H9 (cell line): ENCODE measurements around the gene RPS27. TPM values are rescaled to one million over a fixed set of nuclear protein-coding genes. Genes with fewer than 3 reads are reported as not detected.

Experiments
- DNase-seq: peaks from one replicate; pipeline ENCODE4 v3.0.0-alpha.2; 2017
- H2AFZ ChIP-seq: one replicate; pipeline ENCODE4 v1.6.1; 2013; ENCODE audit warnings: mild to moderate bottlenecking, low read length, control low read depth, moderate library complexity
- H2AK5ac ChIP-seq: 2 replicates; pipeline ENCODE4 v1.6.1; 2013; ENCODE audit warnings: low read length, control low read depth, mixed read lengths; ENCODE audit not compliant: insufficient read length
- H2BK120ac ChIP-seq: one replicate; pipeline ENCODE4 v1.6.1; 2013; ENCODE audit warnings: low read depth, mild to moderate bottlenecking, low read length, control low read depth, inconsistent platforms; ENCODE audit not compliant: poor library complexity, severe bottlenecking
- H2BK12ac ChIP-seq: 2 replicates; pipeline ENCODE4 v1.6.1; 2013; ENCODE audit warnings: low read length, control low read depth, mixed read lengths, low read depth; ENCODE audit not compliant: insufficient read length
- H2BK15ac ChIP-seq: 2 replicates; pipeline ENCODE4 v1.6.1; 2013; ENCODE audit warnings: low read depth, low read length, control low read depth
- H2BK20ac ChIP-seq: one replicate; pipeline ENCODE4 v1.6.1; 2013; ENCODE audit warnings: low read depth, mild to moderate bottlenecking, low read length, control low read depth, inconsistent platforms; ENCODE audit not compliant: poor library complexity, severe bottlenecking
- H2BK5ac ChIP-seq: 2 replicates; pipeline ENCODE4 v1.6.1; 2013; ENCODE audit warnings: low read length, control low read depth, mixed read lengths; ENCODE audit not compliant: insufficient read length
- H3K14ac ChIP-seq: 2 replicates; pipeline ENCODE4 v1.6.1; 2013; ENCODE audit warnings: low read length, control low read depth; ENCODE audit not compliant: insufficient read depth
- H3K18ac ChIP-seq: 2 replicates; pipeline ENCODE4 v1.6.1; 2013; ENCODE audit warnings: low read depth, mild to moderate bottlenecking, mixed read lengths, low read length, control low read depth; ENCODE audit not compliant: insufficient read length
- H3K23ac ChIP-seq: 2 replicates; pipeline ENCODE4 v1.6.1; 2013; ENCODE audit warnings: low read length, control low read depth, mixed read lengths, low read depth; ENCODE audit not compliant: insufficient read length
- H3K23me2 ChIP-seq: 2 replicates; pipeline ENCODE4 v1.6.1; 2013; ENCODE audit warnings: low read depth, mild to moderate bottlenecking, mixed read lengths, low read length, control low read depth; ENCODE audit not compliant: insufficient read length, poor library complexity, severe bottlenecking
- H3K27ac ChIP-seq: 2 replicates; pipeline ENCODE4 v1.5.1; 2013; ENCODE audit warnings: low read length, control low read depth, mixed read lengths, low read depth; ENCODE audit not compliant: insufficient read length
- H3K27me3 ChIP-seq: 2 replicates; pipeline ENCODE4 v1.6.1; 2013; ENCODE audit warnings: low read length, control low read depth, inconsistent platforms; ENCODE audit not compliant: insufficient read depth
- H3K4ac ChIP-seq: 2 replicates; pipeline ENCODE4 v1.6.1; 2013; ENCODE audit warnings: low read depth, mild to moderate bottlenecking, control low read depth, inconsistent platforms, low read length, moderate library complexity
- H3K4me1 ChIP-seq: 2 replicates; pipeline ENCODE4 v1.6.1; 2013; ENCODE audit warnings: low read length, control low read depth, inconsistent platforms; ENCODE audit not compliant: insufficient read depth
- H3K4me2 ChIP-seq: 2 replicates; pipeline ENCODE4 v1.6.1; 2013; ENCODE audit warnings: low read length, control low read depth, mixed read lengths; ENCODE audit not compliant: insufficient read length, insufficient read depth
- H3K56ac ChIP-seq: 2 replicates; pipeline ENCODE4 v1.6.1; 2013; ENCODE audit warnings: low read depth, mild to moderate bottlenecking, mixed read lengths, low read length, control low read depth; ENCODE audit not compliant: insufficient read length
- H3K79me1 ChIP-seq: 2 replicates; pipeline ENCODE4 v1.6.1; 2013; ENCODE audit warnings: low read depth, mild to moderate bottlenecking, moderate library complexity, low read length, control low read depth, inconsistent platforms; ENCODE audit not compliant: insufficient read depth, poor library complexity, severe bottlenecking
- H3K79me2 ChIP-seq: 2 replicates; pipeline ENCODE4 v1.6.1; 2013; ENCODE audit warnings: low read length, control low read depth, inconsistent platforms; ENCODE audit not compliant: insufficient read depth
- H3K9ac ChIP-seq: 2 replicates; pipeline ENCODE4 v1.6.1; 2013; ENCODE audit warnings: low read length, control low read depth, mixed read lengths; ENCODE audit not compliant: insufficient read length; ENCODE audit errors: extremely low read depth
- H3K9me3 ChIP-seq: one replicate; pipeline ENCODE4 v1.6.1; 2013; ENCODE audit warnings: low read depth, low read length, inconsistent platforms; ENCODE audit not compliant: control insufficient read depth
- H3T11ph ChIP-seq: one replicate; pipeline ENCODE4 v1.6.1; 2013; ENCODE audit warnings: mild to moderate bottlenecking, low read length, control low read depth, inconsistent platforms
- H4K20me1 ChIP-seq: one replicate; pipeline ENCODE4 v1.6.1; 2013; ENCODE audit not compliant: control insufficient read depth, insufficient read length, insufficient read depth
- H4K5ac ChIP-seq: 2 replicates; pipeline ENCODE4 v1.6.1; 2013; ENCODE audit warnings: low read depth, mild to moderate bottlenecking, mixed read lengths, low read length, control low read depth; ENCODE audit not compliant: insufficient read length
- H4K8ac ChIP-seq: replicated peaks from 2 replicates; pipeline ENCODE4 v1.6.1; 2013; ENCODE audit warnings: low read length, control low read depth, mixed read lengths, low read depth; ENCODE audit not compliant: insufficient read length
- H4K91ac ChIP-seq: 2 replicates; pipeline ENCODE4 v1.6.1; 2013; ENCODE audit warnings: low read depth, mild to moderate bottlenecking, moderate library complexity, mixed read lengths, low read length, control low read depth; ENCODE audit not compliant: insufficient read length
- H3K27ac Mint-ChIP-seq, 3 experiments: 2 replicates in 2 of 3; 3 replicates in 1 of 3; pipeline ENCODE4 v1.8.0; 2020 to 2021; ENCODE audit warnings: mixed read lengths in 3 of 3, mild to moderate bottlenecking in 1 of 3, moderate library complexity in 1 of 3
- H3K27me3 Mint-ChIP-seq: 2 replicates; pipeline ENCODE4 v1.8.0; 2021; ENCODE audit warnings: low read depth, mild to moderate bottlenecking, moderate library complexity, mixed read lengths
- H3K36me3 Mint-ChIP-seq, 3 experiments: 2 replicates in 2 of 3; 3 replicates in 1 of 3; pipeline ENCODE4 v1.8.0; 2020 to 2021; ENCODE audit warnings: low read depth in 3 of 3, mixed read lengths in 3 of 3; ENCODE audit not compliant: insufficient read depth in 1 of 3
- H3K4me1 Mint-ChIP-seq, 2 experiments: 2 replicates each; pipeline ENCODE4 v1.8.0; 2020; ENCODE audit warnings: mixed read lengths in 2 of 2
- H3K4me3 Mint-ChIP-seq, 2 experiments: 2 replicates in 1 of 2; 3 replicates in 1 of 2; pipeline ENCODE4 v1.8.0; 2020 to 2021; ENCODE audit warnings: mild to moderate bottlenecking in 2 of 2, mixed read lengths in 2 of 2, moderate library complexity in 1 of 2
- H3K9me3 Mint-ChIP-seq, 2 experiments: 2 replicates in 1 of 2; 3 replicates in 1 of 2; pipeline ENCODE4 v1.8.0; 2020; ENCODE audit warnings: mild to moderate bottlenecking in 2 of 2, mixed read lengths in 2 of 2, moderate library complexity in 1 of 2
- WGBS: extraction: QIAGEN DNeasy Blood & Tissue Kit; methylation state at CpG from one replicate; pipeline ENCODE4 v1.1.7; 2013; ENCODE audit warnings: missing lambda C conversion rate, low lambda C conversion rate, mixed read lengths; ENCODE audit not compliant: insufficient read length; ENCODE audit errors: extremely low coverage; 5-methylcytosine and 5-hydroxymethylcytosine counted together
- total RNA-seq: library from RNA; stranded (reverse); gene quantifications from 2 replicates; pipeline ENCODE4 v1.2.1, GENCODE V29; 2021
- TF ChIP-seq, protein P1 (sequence below): fragments of 200-600 bp; sonication (generic); conservative IDR thresholded peaks from 3 replicates; pipeline ENCODE4 v1.8.0; 2021; ENCODE audit warnings: antibody characterized with exemption, mild to moderate bottlenecking

The RPS27 gene
- total RNA-seq, 1 experiment from 2014 or later: 2,321 TPM

GRCh38 chr1:153991806-153992205 is 1.2 kb downstream of the RPS27 start:
- Histone ChIP-seq H3K18ac (no peak overlapping the region), H3K23me2 (no peaks in the 10 kb centered on the region), H2BK20ac (no peak overlapping the region), H3K14ac (no peak overlapping the region), H3T11ph (no peak overlapping the region), H3K4me2 (peak overlapping the region; percentile 91), H2BK12ac (no peak overlapping the region), H3K4me1 (no peaks in the 10 kb centered on the region), H4K91ac (no peak overlapping the region), H3K4ac (no peak overlapping the region), H2AFZ (no peak overlapping the region), H4K20me1 (no peaks in the 10 kb centered on the region), H3K9ac (peak overlapping the region; percentile 61), H3K9me3 (no peaks in the 10 kb centered on the region), H2BK5ac (no peak overlapping the region), H2BK120ac (no peak overlapping the region), H3K56ac (no peak overlapping the region), H2BK15ac (no peak overlapping the region), H3K79me2 (peaks cover 3% of the 10 kb centered on the region; the same call in 1 of the 2 replicates), H3K27me3 (no peaks in the 10 kb centered on the region), H3K79me1 (peaks cover 4% of the 10 kb centered on the region), H4K8ac (no peak overlapping the region), H3K27ac (peak overlapping the region; percentile 82), H3K23ac (no peak overlapping the region), H2AK5ac (no peak overlapping the region), H4K5ac (no peak overlapping the region)
- Mint-ChIP-seq H3K27ac (peak overlapping the region; percentile 99 to 100 (median 99); a peak in 6 of 7 replicates), H3K27me3 (peaks cover 2% of the 10 kb centered on the region; the same call in 1 of the 2 replicates), H3K4me1 (peaks cover 15 to 18% of the 10 kb centered on the region in 2 experiments), H3K36me3 (peaks cover 38 to 51% (median 49%) of the 10 kb centered on the region in 3 experiments), H3K9me3 (peaks cover 0 to 3% of the 10 kb centered on the region in 2 experiments; a peak in 3 of 5 replicates), H3K4me3 (peak overlapping the region; percentile 96 to 97)
- no CpG with 5 or more reads among the region's 2 CpGs for WGBS
- TF ChIP-seq, protein P1, sequence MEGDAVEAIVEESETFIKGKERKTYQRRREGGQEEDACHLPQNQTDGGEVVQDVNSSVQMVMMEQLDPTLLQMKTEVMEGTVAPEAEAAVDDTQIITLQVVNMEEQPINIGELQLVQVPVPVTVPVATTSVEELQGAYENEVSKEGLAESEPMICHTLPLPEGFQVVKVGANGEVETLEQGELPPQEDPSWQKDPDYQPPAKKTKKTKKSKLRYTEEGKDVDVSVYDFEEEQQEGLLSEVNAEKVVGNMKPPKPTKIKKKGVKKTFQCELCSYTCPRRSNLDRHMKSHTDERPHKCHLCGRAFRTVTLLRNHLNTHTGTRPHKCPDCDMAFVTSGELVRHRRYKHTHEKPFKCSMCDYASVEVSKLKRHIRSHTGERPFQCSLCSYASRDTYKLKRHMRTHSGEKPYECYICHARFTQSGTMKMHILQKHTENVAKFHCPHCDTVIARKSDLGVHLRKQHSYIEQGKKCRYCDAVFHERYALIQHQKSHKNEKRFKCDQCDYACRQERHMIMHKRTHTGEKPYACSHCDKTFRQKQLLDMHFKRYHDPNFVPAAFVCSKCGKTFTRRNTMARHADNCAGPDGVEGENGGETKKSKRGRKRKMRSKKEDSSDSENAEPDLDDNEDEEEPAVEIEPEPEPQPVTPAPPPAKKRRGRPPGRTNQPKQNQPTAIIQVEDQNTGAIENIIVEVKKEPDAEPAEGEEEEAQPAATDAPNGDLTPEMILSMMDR: no peak
- no peak for DNase-seq
